ENCODE results near the gene SLC44A3.

DNA sequence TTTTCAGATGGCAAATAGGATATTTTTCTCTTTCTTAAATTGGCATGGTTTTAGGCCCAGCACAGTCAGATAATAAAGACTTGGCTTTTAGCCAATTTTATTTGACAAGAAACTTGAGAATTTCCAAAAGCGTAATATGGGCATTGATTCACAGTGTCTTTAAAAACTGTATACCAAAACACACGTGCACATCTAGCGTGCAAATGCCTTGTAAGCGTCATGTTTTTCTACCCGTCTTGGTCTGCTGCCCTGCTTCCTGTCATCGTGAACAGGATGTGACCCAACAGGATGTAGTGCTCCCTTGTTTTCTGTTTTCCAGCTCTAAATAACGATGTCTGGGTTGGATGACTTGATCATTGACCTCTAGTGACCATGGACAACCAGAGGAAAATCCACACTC, 24.7 kb upstream of the SLC44A3 start:
- no peak for TF ChIP-seq POLR2A (IDR thresholded peaks at IDR 0.05)
- TF ChIP-seq, protein P1, sequence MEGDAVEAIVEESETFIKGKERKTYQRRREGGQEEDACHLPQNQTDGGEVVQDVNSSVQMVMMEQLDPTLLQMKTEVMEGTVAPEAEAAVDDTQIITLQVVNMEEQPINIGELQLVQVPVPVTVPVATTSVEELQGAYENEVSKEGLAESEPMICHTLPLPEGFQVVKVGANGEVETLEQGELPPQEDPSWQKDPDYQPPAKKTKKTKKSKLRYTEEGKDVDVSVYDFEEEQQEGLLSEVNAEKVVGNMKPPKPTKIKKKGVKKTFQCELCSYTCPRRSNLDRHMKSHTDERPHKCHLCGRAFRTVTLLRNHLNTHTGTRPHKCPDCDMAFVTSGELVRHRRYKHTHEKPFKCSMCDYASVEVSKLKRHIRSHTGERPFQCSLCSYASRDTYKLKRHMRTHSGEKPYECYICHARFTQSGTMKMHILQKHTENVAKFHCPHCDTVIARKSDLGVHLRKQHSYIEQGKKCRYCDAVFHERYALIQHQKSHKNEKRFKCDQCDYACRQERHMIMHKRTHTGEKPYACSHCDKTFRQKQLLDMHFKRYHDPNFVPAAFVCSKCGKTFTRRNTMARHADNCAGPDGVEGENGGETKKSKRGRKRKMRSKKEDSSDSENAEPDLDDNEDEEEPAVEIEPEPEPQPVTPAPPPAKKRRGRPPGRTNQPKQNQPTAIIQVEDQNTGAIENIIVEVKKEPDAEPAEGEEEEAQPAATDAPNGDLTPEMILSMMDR (IDR thresholded peaks at IDR 0.05): no peak
